A549 treated with dexamethasone at 1 μM for 4 hours (cell line): ENCODE measurements around the gene POLR1F. TPM values are rescaled to one million over a fixed set of nuclear protein-coding genes. Genes with fewer than 3 reads are reported as not detected.

Experiments
- total RNA-seq: library from RNA; stranded (reverse); fragments of 200-300 nt; extraction: Qiagen RNA extraction; gene quantifications from 5 replicates; pipeline ENCODE4 v1.2.3, GENCODE V29; 2022

Gene POLR1F, protein sequence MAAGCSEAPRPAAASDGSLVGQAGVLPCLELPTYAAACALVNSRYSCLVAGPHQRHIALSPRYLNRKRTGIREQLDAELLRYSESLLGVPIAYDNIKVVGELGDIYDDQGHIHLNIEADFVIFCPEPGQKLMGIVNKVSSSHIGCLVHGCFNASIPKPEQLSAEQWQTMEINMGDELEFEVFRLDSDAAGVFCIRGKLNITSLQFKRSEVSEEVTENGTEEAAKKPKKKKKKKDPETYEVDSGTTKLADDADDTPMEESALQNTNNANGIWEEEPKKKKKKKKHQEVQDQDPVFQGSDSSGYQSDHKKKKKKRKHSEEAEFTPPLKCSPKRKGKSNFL
- 12.9 to 17.4 TPM (median 15.0 TPM) in 5 replicates for total RNA-seq

DNA sequence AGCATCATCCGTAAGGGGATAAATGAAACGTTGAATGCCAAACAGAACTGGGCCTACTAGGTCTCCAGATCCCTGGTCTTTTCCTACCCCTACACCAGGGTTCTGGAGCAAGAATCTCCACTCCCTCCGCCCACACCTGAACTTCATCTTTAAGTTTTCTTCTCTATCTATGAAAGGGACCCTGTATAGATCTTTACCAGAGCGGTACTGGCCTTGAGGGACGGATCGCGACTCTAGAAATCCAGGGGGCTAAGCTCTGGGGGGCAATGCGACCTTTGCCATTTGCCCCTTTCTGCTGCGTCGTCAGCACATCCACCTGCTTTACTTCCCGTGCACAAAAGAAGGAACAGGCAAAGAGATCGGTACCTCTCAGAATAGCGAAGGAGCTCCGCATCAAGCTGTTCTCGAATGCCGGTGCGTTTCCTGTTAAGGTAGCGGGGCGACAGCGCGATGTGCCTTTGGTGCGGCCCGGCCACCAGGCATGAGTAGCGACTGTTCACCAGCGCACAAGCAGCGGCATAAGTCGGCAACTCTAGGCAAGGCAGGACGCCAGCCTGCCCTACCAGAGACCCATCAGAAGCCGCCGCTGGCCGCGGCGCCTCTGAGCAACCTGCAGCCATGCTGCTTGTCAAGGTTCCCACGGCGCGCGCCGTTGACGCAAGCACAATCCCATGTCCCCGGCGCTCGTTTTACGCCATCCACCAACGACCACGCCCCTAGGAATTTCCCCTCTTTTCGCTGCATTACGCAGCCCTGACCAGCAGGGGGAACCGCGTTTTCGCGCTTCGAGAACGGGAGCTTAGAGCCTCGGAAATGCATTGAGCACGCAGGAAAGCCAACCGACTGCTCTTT is at the start of gene POLR1F:
Gene POLR1F, minus strand, starts transcription at position 641 of the 852 bp plus-strand sequence. Its CDS starts 21 bp downstream, at position 620.

Other genes with a start within 250 kb of the POLR1F start
- not detected in 5 replicates for gene TMEM196, start 64.6 kb upstream of the POLR1F start, total RNA-seq